GM19452 (cell line): Measurements from ENCODE around the gene MIAT.
"Not testable (repeated sequence)": the region's sequence is repeated elsewhere in the genome, so short reads cannot be mapped to it uniquely, and the experiment has no call there.

Experiments used
- ATAC-seq: cut with Tn5 transposase; IDR thresholded peaks from one replicate; pipeline ENCODE4 v1.9.1; 2021; ENCODE audit not compliant: unreplicated experiment

The MIAT gene

GRCh38 chr22:26691377-26691716, 34.0 kb downstream of the MIAT start:
- ATAC-seq = no peak

DNA sequence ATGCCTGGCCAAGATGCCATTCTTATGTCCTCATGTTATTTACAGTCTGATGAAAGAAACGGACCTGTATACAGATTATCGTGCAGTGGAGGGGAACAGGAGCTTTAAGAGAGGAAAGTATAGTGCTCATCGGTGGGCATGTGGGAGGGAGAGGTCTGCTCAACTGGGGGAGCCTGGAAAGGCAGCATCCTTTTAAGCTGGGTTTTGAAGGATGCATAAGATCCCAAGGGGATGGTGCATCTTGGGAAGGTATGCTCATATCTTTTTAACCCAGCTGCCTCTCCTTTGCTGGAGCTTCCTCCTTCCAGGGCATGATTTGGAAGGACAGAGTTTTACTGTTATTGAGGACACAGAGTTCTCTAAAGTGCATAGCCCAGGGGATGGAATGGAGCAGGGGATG, 34.8 kb downstream of the MIAT start:
- ATAC-seq = no peak

- ATAC-seq = no peak
Observed at GRCh38 chr22:26697151-26697550, 39.8 kb downstream of the MIAT start.

DNA sequence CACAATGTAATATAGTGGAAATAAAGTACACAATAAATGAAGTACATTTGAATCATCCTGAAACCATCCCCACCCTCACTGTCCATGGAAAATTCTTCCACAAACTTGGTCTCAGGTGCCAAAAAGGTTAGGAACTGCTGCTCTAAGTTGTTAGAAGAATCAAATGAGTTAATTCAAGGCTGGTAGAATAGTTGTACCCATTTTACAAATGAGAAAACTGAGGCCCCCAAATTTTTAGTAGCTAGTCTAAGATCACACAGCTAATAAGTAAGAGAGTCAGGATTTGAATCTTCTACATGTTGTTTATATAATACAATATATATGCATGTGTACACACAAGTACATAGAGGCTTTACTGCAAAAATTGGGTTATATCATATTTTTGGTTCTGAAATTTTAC, 43.1 kb downstream of the MIAT start:
- ATAC-seq = no peak

- ATAC-seq = no peak
Observed at GRCh38 chr22:26700886-26701285, 43.5 kb downstream of the MIAT start.

GRCh38 chr22:26701323-26701722, 43.9 kb downstream of the MIAT start:
- no peak for ATAC-seq

DNA sequence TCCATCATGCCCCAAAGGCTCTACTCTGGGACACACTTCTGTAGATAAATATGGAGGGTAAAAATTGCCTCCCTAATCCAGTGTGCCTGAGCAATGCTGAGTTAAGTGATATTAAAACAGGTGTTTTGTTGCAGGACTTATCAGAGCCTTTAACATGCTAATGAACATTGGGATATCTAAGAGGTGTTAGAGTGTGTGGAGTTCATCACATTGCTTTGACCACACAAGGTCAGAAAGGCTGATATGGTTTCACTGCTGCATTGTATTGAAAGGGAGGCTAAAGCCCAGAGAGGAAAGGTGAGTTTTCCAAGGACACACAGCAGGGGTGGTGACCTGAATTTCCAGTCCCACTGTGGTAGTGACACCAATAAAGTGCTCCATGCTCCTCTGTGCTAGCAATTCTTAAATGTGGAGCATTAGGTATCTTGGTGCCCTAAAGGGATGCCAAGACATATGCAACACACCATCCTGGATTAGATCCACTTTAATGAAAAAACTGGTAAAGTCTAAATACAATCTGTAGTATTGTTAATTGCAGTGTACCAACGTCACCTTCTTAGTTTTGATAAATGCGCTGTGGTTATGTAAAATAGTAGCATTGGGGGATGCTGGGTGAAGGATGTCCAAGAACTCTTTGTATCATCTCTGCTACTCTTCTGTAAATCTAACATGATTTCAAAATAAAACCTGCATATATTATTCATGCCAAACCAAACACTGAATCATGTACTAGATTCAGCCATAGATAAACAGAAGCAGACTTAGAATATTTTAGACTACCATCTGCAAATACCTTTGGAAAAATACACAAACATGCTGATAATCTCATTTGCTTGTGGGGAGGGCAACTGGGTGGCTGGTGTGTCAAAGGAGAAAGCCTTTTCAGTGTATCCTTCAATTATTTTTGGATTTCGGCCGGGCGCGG, 45.8 kb downstream of the MIAT start:
- ATAC-seq = no peak

GRCh38 chr22:26705379-26705778, 48.0 kb downstream of the MIAT start:
- ATAC-seq = not testable (repeated sequence)

GRCh38 chr22:26707090-26707489, 49.7 kb downstream of the MIAT start:
- ATAC-seq = no peak

GRCh38 chr22:26707581-26707980, 50.2 kb downstream of the MIAT start:
- ATAC-seq = no peak

GRCh38 chr22:26708256-26709009, 51.0 kb downstream of the MIAT start:
- ATAC-seq = no peak

GRCh38 chr22:26709617-26710390, 52.4 kb downstream of the MIAT start:
- no peak for ATAC-seq

DNA sequence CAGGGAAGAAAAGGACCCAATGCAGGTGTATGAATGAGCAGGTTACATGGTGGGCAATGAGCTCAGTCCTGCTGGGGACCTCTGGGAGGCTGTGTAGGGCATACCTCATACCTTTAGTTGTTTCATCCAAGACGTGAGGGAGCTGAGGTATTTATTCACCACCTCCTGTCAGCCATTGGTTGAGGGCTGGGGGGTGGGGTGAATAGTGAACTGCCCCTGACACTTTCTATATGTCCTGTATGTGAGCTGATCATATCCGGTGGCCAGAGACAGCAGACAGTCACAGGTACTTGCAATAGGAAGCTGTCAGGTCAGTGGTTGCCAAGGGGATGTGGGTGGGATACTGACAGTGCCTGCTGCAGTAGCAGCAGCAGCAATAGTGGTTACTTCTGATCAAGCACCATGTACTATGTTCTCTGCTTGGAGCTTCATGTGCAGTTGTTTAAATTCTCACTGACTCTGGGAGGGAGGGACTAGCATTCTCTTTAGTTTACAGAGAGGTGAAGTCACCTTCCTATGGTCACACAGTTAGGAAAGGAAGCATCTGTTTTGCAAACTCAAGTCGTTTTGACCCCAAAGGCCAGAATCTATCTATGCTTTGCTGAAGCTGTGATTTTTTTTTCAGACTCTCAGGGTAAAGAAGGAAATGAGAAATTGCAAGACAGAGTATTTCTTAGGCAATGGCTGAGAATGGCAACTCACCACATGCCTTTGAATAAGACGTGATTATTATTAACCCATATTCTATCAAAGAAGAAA, 54.0 kb downstream of the MIAT start:
- ATAC-seq = no peak

- no peak for ATAC-seq
Observed at GRCh38 chr22:26712158-26712557, 54.8 kb downstream of the MIAT start.

DNA sequence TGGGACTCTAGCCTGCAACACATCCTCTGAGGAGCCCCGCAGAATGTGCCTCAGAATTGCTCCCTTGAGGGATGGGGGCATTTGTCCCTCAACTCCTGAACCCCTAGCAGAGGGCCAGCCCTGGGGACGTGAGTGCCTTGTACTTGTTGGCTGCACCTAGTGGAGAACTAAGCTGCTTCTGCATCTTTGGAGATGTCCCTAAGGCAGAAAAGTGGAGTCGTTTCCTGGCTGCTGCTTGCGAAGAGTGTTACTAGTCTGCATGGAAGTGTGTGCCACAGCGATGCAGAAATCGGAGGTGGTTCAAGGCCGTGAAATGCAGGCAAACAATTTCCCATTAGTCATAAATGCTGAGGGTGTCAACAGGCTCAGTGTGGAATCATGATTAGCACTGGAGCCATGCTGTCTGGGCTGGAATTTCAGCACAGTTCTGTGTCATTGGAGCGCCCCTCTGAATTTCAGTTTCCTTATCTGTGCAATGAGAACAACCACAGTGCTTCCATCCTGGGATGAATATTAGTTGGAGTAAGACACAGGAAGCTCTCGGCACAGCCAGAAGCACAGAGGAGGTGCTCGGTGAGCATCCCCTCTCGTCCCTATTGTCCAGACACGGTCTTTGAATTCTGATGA, 56.5 kb downstream of the MIAT start:
- no peak for ATAC-seq

DNA sequence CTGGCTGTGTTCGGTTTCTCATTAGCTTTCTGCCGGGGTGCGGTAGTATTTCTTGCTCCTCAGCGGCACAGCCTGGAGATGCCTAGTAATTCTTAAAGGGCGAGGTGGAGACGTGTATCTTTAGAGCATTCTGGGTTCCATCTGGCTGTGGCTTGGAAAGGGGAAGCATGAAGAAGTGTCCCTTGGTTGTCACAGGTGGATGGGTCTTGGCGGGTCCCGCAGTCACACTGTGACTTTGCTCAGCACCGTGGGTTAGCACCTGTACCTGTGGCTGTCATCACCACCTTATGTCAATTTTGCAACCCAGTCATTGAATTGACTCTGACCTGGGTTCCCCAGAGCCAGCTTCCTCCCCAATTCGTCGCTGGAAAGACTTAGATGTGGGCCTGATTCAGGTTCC, 57.6 kb downstream of the MIAT start:
- ATAC-seq = no peak

DNA sequence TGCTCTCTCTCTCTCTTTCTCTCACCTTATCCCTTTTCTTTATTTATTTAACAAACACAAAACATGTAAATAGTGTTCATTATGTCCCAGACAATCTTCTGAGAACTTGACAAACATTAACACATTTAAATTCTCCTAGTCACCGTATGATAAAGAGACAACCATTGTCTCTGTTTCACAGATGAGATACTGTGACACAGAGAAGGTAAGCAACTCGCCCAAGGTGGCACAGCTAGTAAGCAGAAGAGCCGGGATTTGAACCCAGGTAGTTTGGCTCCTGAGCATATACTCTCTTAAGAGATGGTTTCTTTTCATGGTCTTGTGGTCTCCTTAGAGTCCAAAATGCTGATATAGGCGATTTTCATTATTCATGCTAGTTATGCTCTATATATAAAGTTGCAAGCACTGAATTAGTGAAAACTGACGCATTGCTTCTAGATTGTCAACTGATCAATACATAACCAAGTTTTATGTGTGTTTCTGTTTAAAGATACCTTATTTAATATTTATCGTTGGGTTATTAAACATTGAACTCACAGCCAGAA, 58.1 kb downstream of the MIAT start:
- no peak for ATAC-seq

DNA sequence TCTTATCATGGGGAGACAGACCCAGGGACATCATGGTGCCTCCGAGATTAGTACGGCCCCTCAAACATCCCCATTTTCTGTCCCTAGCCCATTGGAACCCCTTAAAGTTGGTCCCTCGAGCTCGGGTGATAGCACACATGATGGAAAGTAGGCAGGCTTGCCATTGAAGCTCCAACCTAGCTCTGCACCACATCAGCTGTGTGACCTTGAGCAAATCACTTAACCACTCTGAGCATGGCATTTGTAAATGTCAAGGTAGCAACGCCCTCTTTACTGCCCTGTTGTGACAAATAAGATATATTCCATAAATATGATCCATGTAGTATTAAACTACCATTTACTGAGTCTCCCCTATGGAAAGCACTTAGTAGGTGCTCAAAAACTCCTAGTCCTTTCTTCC, 61.1 kb downstream of the MIAT start:
- ATAC-seq = no peak

DNA sequence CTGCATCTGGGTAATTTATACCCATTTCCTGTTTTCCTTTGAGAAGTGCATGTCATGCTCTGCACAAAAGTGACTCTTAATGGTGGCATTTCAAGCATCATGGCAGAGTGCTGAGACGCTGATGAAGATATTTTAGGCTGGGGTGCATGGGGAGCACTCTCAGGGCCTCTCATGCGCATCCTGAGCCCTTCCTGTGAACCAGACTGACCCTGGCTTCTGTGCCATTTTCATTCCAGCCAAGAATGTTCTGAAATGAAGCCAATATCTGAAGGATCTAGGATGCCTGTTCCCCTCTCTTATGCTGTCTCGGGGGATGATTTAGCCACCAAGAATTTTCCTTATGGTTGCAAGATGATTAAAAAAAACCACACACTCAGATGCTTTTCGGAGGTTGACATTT, 61.5 kb downstream of the MIAT start:
- ATAC-seq = no peak

DNA sequence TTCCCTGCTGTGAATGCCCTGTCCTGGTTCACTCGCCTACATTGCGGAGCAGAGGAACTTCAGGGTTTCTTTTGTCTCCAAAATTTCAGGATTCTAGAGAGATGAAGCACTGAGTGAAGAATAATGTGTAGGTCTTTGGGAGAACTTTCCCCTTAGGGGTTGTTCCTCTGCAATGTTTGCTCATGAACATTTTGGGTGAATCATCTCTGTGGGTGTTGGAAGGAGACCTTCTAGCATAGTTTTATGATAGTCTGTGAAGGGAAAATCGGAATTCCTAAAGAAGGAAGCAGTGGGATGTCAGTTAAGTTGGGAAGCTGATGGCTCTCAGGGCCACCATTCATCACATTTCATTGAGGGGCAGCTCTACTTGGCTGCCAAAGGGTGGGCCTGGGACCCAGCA, 64.8 kb downstream of the MIAT start:
- ATAC-seq = no peak
